GM18511 (cell line): ENCODE results near the gene TMEM171.

Experiments used
- ATAC-seq: cut with Tn5 transposase; IDR thresholded peaks from one replicate; pipeline ENCODE4 v1.9.1; 2021; ENCODE audit warnings: mild to moderate bottlenecking, moderate library complexity; ENCODE audit not compliant: unreplicated experiment

Gene TMEM171

GRCh38 chr5:73120222-73121118 is at the start of gene TMEM171:
Gene TMEM171 (plus strand): TSS chr5:73120575. CDS start chr5:73123374, 2,799 bp downstream.
- ATAC-seq = no peak

GRCh38 chr5:73081093-73081492 is 39.3 kb upstream of the TMEM171 start:
- ATAC-seq = no peak

- no peak for ATAC-seq
Observed at GRCh38 chr5:73088026-73088425, 32.3 kb upstream of the TMEM171 start.

DNA sequence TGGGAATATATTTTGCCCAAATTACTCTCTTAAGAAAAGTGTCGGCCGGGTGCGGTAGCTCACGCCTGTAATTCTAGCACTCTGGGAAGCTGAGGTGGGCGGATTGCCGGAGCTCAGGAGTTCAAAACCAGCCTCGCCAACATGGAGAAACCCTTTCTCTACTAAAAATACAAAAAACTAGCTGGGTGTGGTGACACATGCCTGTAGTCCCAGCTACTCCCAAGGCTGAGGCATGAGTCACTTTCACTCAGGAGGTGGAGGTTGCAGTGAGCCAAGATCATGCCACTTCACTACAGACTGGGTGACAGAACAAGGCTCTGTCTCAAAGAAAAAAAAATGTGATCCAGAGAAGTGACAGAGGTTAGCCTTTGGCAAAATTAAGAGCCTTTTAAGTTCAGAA is 26.4 kb upstream of the TMEM171 start:
- ATAC-seq = no peak

GRCh38 chr5:73094415-73094814 is 26.0 kb upstream of the TMEM171 start:
- no peak for ATAC-seq

- ATAC-seq = no peak
Observed at GRCh38 chr5:73095564-73096238, 24.7 kb upstream of the TMEM171 start.

DNA sequence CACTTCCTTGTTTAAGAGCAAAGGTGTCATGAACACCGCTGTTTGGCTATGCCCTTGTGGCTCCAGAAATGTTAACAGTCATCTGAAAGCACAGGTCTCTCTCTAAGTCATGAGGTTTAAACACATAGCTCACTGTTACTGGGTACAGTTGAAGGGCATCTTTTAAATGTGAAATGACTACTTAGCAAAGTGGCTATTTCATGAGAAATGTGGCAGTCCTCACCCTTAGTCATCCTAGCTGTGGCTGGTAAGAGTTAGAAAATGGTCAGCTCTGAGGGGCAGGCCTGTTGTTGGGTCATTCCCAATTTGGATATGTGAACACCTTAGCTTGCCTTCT is 24.2 kb upstream of the TMEM171 start:
- no peak for ATAC-seq

- ATAC-seq = no peak
Observed at GRCh38 chr5:73097740-73098139, 22.6 kb upstream of the TMEM171 start.

DNA sequence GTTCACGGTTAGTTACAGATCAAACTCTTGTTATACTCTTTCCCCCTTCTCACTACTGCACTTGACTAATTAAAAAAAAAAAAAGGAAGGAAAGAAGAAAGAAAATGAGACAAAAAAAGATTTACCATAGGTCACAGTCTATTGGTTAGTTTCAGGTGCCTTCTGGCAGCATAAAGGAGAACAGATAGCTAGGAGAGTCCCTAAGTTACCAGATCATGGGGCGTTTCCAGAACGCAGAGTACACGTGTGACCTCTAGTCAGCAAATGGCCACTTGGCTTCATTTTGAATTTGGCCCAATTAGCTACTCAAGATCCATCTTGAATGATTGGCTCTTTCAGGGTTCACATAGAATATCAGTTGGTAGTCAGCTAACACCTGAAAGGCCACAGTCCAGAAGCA is 20.3 kb upstream of the TMEM171 start:
- no peak for ATAC-seq

DNA sequence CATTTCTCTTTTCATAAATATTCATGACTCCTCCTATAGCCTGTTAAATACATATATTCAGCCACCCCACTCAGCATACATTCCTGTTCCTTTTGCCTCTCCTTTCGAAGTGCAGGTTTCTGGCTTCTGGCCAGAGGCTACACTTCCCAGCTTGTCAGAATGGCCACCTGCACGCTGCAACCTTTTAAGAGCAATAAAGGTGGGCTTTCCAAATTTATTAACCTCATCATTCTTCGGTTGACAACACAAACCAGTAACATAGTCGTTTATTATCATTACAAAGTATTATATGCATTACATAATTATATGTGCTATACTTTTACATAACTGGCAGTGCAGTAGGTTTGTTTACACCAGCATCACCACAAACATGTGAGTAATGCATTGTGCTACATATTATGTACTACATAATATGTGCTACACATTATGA is 16.5 kb upstream of the TMEM171 start:
- no peak for ATAC-seq

DNA sequence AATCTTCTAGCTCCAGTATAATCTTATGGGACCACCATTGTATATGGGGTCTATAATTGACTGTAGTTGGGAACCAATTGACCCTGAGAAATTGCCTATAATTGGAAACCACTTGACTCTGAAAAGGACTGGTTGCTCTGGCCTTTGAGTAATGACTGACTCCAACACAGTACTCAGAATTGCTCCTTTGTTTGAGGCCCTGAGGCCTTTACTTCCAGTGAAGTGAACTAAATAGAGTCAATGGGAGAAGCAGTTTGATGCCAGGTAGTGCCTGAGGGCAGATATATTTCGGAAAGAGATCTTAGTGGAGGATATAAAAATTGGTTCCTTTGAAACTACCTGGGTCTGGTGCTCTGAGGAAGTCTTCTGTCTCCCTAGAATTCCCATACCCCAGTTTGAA is 16.0 kb upstream of the TMEM171 start:
- ATAC-seq = no peak

GRCh38 chr5:73106335-73106734 is 14.0 kb upstream of the TMEM171 start:
- ATAC-seq = no peak

DNA sequence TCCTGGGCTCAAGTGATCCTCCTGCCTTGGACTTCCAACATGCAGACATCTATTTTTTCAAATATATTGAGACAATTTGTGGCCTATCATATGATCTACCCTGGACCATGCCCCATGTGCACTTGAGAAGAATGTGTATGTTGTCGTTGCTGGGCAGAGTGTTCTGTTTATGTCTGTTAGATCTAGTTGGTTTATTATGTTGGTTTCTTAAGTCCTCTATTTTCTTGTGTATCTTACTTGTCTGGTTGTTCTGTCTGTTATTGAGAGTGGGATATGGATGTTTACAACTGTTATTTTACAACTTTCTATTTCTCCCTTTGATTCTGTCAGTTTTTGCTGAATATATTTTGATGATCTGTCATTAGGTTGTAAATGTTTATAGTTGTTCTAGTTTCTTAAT is 10.2 kb upstream of the TMEM171 start:
- ATAC-seq = no peak

GRCh38 chr5:73111536-73111935 is 8.8 kb upstream of the TMEM171 start:
- ATAC-seq = no peak

DNA sequence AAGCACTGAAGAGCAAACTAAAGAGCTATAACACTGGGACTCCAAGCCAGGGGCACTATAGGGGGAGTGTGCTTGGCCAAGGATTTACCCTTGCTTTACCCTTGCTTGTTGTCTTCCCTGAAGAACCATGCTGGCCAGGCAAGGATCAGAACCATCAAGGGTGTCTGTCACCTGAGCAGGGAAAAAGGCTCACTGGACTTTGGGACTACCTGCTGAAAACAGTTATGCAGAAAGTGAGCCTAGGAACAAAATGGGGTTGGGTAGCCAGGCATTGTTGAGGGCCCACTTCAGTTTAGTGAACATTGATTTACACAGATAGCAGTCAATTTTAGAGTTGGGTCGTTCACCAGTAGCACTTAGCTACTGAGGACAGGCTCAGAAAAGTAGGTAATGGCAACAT is 8.0 kb upstream of the TMEM171 start:
- ATAC-seq = no peak

GRCh38 chr5:73114044-73114688 is 6.2 kb upstream of the TMEM171 start:
- ATAC-seq = no peak

- ATAC-seq = no peak
Observed at GRCh38 chr5:73115399-73116051, 4.8 kb upstream of the TMEM171 start.

- no peak for ATAC-seq
Observed at GRCh38 chr5:73116506-73116905, 3.9 kb upstream of the TMEM171 start.

GRCh38 chr5:73117088-73117740 is 3.2 kb upstream of the TMEM171 start:
- no peak for ATAC-seq

DNA sequence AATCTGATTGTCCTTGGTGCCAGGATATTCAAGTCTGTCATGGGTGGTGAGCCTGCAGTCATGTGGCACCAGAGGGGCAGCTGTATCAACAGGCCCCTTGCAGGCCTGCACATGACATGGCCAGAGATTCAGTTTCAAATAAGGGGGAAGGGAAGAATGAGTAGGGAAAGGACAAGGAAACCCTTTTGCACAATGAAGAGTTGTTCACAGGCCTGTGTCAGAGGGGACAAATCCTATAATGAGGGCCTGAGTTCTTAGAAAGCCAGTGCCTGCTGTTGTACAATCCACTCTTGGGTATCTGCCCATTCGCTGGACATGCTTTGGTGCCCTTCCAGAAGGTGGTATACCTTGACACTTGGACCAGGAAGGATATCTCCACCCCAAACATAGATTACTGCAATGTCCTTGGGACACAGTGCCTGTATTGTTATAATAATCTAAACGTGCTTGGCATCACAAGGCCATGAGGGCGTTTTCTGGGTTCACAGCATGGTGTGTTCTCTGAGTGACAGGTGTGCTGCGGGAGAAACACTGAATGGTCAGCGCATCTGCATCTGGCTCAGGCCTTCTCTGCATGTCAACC is 1.9 kb upstream of the TMEM171 start:
- no peak for ATAC-seq
